VCaP (cell line): ENCODE data around the gene KCNS3.

Experiments used
- H3K27ac ChIP-seq: fragments of 450-650 bp; 2 replicates; pipeline ENCODE4 v1.5.1; 2017
- CTCF ChIP-seq: fragments of 450-650 bp; conservative IDR thresholded peaks from 2 replicates; pipeline ENCODE4 v1.5.1; 2017; ENCODE audit warnings: mild to moderate bottlenecking, moderate library complexity

The KCNS3 gene

GRCh38 chr2:17878281-17879136 is at the start of gene KCNS3:
KCNS3 (plus strand) TSS chr2:17878667; CDS start chr2:17931009, 52,342 bp downstream.
- TF ChIP-seq CTCF: no peak

GRCh38 chr2:17830053-17831034 is 48.1 kb upstream of the KCNS3 start:
- no peak overlapping the region for H3K27ac ChIP-seq
- peak; percentile 79 for TF ChIP-seq CTCF

More at GRCh38 chr2:17878281-17879136, at the start of gene KCNS3:
- peak within 1 kb of the TSS; percentile 95 for H3K27ac ChIP-seq

GRCh38 chr2:17835516-17835915 is 43.0 kb upstream of the KCNS3 start:
- no peak overlapping the region for H3K27ac ChIP-seq
- TF ChIP-seq CTCF: no peak

GRCh38 chr2:17839959-17840358 is 38.5 kb upstream of the KCNS3 start:
- TF ChIP-seq CTCF: no peak
- H3K27ac ChIP-seq: no peak overlapping the region

GRCh38 chr2:17843457-17843856 is 35.0 kb upstream of the KCNS3 start:
- H3K27ac ChIP-seq: no peak overlapping the region
- TF ChIP-seq CTCF: no peak

DNA sequence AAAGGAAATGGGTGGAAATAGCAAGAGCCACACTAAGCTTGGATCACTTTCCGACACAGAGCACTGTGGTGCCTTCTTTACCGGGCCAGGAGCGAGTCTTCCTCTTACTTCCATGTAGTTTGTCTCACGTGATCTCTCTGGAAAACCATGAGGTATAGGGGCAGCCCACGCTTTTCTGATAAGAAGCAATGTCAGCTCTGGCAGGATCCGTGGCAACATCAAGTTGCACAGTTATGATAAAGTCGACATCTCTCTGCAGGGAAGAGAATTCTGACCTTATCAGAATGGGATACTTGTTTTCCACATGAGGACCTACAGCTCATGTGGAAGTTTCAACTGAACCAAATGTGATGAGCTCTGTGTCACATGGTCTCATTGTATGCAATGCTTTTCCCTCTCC is 32.7 kb upstream of the KCNS3 start:
- TF ChIP-seq CTCF: no peak
- H3K27ac ChIP-seq: no peak overlapping the region

GRCh38 chr2:17846676-17847075 is 31.8 kb upstream of the KCNS3 start:
- no peak for TF ChIP-seq CTCF

More at GRCh38 chr2:17846676-17847075, 31.8 kb upstream of the KCNS3 start:
- no peak overlapping the region for H3K27ac ChIP-seq
